ENCODE measurements around the gene ARHGEF35. TPM values are rescaled to one million over a fixed set of nuclear protein-coding genes. Genes with fewer than 3 reads are reported as not detected.
"Not testable (repeated sequence)": the region's sequence is repeated elsewhere in the genome, so short reads cannot be mapped to it uniquely, and the experiment has no call there.

The ARHGEF35 gene
- polyA plus RNA-seq, 1 donor from 2014 or later, result not detected

GRCh38 chr7:144174613-144175012 is 21.0 kb downstream of the ARHGEF35 start:
- Histone ChIP-seq H3K27ac (ENCODE audit: low read length) (peak overlapping the region; percentile 81), H3K9ac (ENCODE audit: low read length) (no peak overlapping the region), H2AFZ (ENCODE audit: low read depth, low read length) (no peak overlapping the region), H3K79me2 (replicated peaks; ENCODE audit: insufficient read depth, low read length) (no peaks in the 10 kb centered on the region), H3F3A (ENCODE audit: insufficient read depth, low read length, poor library complexity, severe bottlenecking) (no peaks in the 10 kb centered on the region), H4K20me1 (ENCODE audit: insufficient read depth) (no peaks in the 10 kb centered on the region), H3K4me3 (ENCODE audit: low read length) (no peak overlapping the region), H3K9me2 (ENCODE audit: insufficient read depth, low read length) (no peaks in the 10 kb centered on the region), H3K36me3 (ENCODE audit: insufficient read depth, low read length) (no peaks in the 10 kb centered on the region), H3K4me2 (ENCODE audit: low read length) (no peak overlapping the region), H3K9me3 (ENCODE audit: low read length) (no peaks in the 10 kb centered on the region), H3K27me3 (ENCODE audit: insufficient read depth, low read depth, low read length) (no peaks in the 10 kb centered on the region)
- TF ChIP-seq REST (IDR thresholded peaks at IDR 0.05; ENCODE audit: borderline replicate concordance) (no peak), MXI1 (conservative IDR thresholded peaks at IDR 0.05; ENCODE audit: poor library complexity, severe bottlenecking) (no peak), SMC3 (conservative IDR thresholded peaks at IDR 0.05; ENCODE audit: poor library complexity) (no peak), TAF1 (IDR thresholded peaks at IDR 0.05; ENCODE audit: low read depth) (no peak), CTCF (IDR thresholded peaks at IDR 0.05; ENCODE audit: poor library complexity, severe bottlenecking) (no peak), EZH2 (IDR thresholded peaks at IDR 0.05; ENCODE audit: borderline replicate concordance, insufficient read depth, low read length, poor library complexity, severe bottlenecking) (no peak), RAD21 (conservative IDR thresholded peaks at IDR 0.05) (no peak), POLR2AphosphoS5 (IDR thresholded peaks at IDR 0.05) (peak; percentile 38), EP300 (conservative IDR thresholded peaks at IDR 0.05; ENCODE audit: poor library complexity, severe bottlenecking) (peak; percentile 92)

GRCh38 chr7:144171594-144172350 is 23.9 kb downstream of the ARHGEF35 start:
- H3K27me3 ChIP-seq (ENCODE audit: insufficient read depth, low read depth, low read length); H3K4me3 ChIP-seq (ENCODE audit: low read length); H3K9me3 ChIP-seq (ENCODE audit: low read length); H3K9me2 ChIP-seq (ENCODE audit: insufficient read depth, low read length); H3K27ac ChIP-seq (ENCODE audit: low read length); H3K4me2 ChIP-seq (ENCODE audit: low read length); H3F3A ChIP-seq (ENCODE audit: insufficient read depth, low read length, poor library complexity, severe bottlenecking); H3K36me3 ChIP-seq (ENCODE audit: insufficient read depth, low read length); H3K9ac ChIP-seq (ENCODE audit: low read length); H2AFZ ChIP-seq (ENCODE audit: low read depth, low read length); H4K20me1 ChIP-seq (ENCODE audit: insufficient read depth); H3K79me2 ChIP-seq (replicated peaks; ENCODE audit: insufficient read depth, low read length): not testable (repeated sequence)

All from neural cell (in vitro differentiated cells).